ENCODE measurements around the gene PGLYRP3.

Gene PGLYRP3

GRCh38 chr1:153293480-153293775 is 19.3 kb downstream of the PGLYRP3 start:
- no peaks in the 10 kb centered on the region for H3K79me2 ChIP-seq (ENCODE audit: insufficient read depth, low read length)
- H3K9me2 ChIP-seq (ENCODE audit: low read depth, low read length), result no peaks in the 10 kb centered on the region
- no peaks in the 10 kb centered on the region for H3F3A ChIP-seq (ENCODE audit: insufficient read depth, low read length)
- H3K4me3 ChIP-seq (ENCODE audit: low read depth, low read length, poor library complexity, severe bottlenecking), result no peak overlapping the region
- H3K9ac ChIP-seq (ENCODE audit: low read length), result no peak overlapping the region
- H3K4me1 ChIP-seq (ENCODE audit: insufficient read depth, low read length, severe bottlenecking), result no peaks in the 10 kb centered on the region
- H3K27me3 ChIP-seq (ENCODE audit: insufficient read depth, low read length), result peaks cover 6% of the 10 kb centered on the region
- H3K27ac ChIP-seq (ENCODE audit: low read depth, low read length, poor library complexity, severe bottlenecking), result no peak overlapping the region
- no peak overlapping the region for H2AFZ ChIP-seq (ENCODE audit: low read length)
- H3K36me3 ChIP-seq (ENCODE audit: insufficient read depth, low read length), result no peaks in the 10 kb centered on the region
- H4K20me1 ChIP-seq (ENCODE audit: insufficient read depth, low read length), result no peaks in the 10 kb centered on the region
- no peak overlapping the region for H3K4me2 ChIP-seq (ENCODE audit: low read length)
- TF ChIP-seq CTCF (IDR thresholded peaks at IDR 0.05; ENCODE audit: low read length), result no peak
- no peak for TF ChIP-seq EZH2 (IDR thresholded peaks at IDR 0.05; ENCODE audit: borderline replicate concordance, low read length)
- H3K9me3 ChIP-seq (ENCODE audit: low read length), result no peaks in the 10 kb centered on the region

GRCh38 chr1:153292740-153293479 is 19.8 kb downstream of the PGLYRP3 start:
- Histone ChIP-seq H4K20me1 (ENCODE audit: insufficient read depth, low read length) (no peaks in the 10 kb centered on the region), H3K9me3 (ENCODE audit: low read length) (no peaks in the 10 kb centered on the region), H2AFZ (ENCODE audit: low read length) (no peak overlapping the region), H3K79me2 (ENCODE audit: insufficient read depth, low read length) (no peaks in the 10 kb centered on the region), H3K27ac (ENCODE audit: low read depth, low read length, poor library complexity, severe bottlenecking) (no peak overlapping the region), H3K4me1 (ENCODE audit: insufficient read depth, low read length, severe bottlenecking) (no peaks in the 10 kb centered on the region), H3K4me2 (ENCODE audit: low read length) (no peak overlapping the region), H3K27me3 (ENCODE audit: insufficient read depth, low read length) (peaks cover 6% of the 10 kb centered on the region), H3K9me2 (ENCODE audit: low read depth, low read length) (no peaks in the 10 kb centered on the region), H3F3A (ENCODE audit: insufficient read depth, low read length) (no peaks in the 10 kb centered on the region), H3K9ac (ENCODE audit: low read length) (no peak overlapping the region), H3K36me3 (ENCODE audit: insufficient read depth, low read length) (no peaks in the 10 kb centered on the region), H3K4me3 (ENCODE audit: low read depth, low read length, poor library complexity, severe bottlenecking) (no peak overlapping the region)
- TF ChIP-seq EZH2 (IDR thresholded peaks at IDR 0.05; ENCODE audit: borderline replicate concordance, low read length), result no peak
- no peak for TF ChIP-seq CTCF (IDR thresholded peaks at IDR 0.05; ENCODE audit: low read length)

GRCh38 chr1:153292185-153292584 is 20.6 kb downstream of the PGLYRP3 start:
- no peak for TF ChIP-seq EZH2 (IDR thresholded peaks at IDR 0.05; ENCODE audit: borderline replicate concordance, low read length)
- TF ChIP-seq CTCF (IDR thresholded peaks at IDR 0.05; ENCODE audit: low read length), result no peak
- no peaks in the 10 kb centered on the region for H3K9me2 ChIP-seq (ENCODE audit: low read depth, low read length)
- H4K20me1 ChIP-seq (ENCODE audit: insufficient read depth, low read length), result no peaks in the 10 kb centered on the region
- no peak overlapping the region for H3K4me2 ChIP-seq (ENCODE audit: low read length)
- H3K9me3 ChIP-seq (ENCODE audit: low read length), result no peaks in the 10 kb centered on the region
- no peak overlapping the region for H3K4me3 ChIP-seq (ENCODE audit: low read depth, low read length, poor library complexity, severe bottlenecking)
- H3K27me3 ChIP-seq (ENCODE audit: insufficient read depth, low read length), result peaks cover 6% of the 10 kb centered on the region
- H3K36me3 ChIP-seq (ENCODE audit: insufficient read depth, low read length), result no peaks in the 10 kb centered on the region
- H2AFZ ChIP-seq (ENCODE audit: low read length), result no peak overlapping the region
- no peaks in the 10 kb centered on the region for H3K4me1 ChIP-seq (ENCODE audit: insufficient read depth, low read length, severe bottlenecking)
- H3K9ac ChIP-seq (ENCODE audit: low read length), result no peak overlapping the region
- no peaks in the 10 kb centered on the region for H3F3A ChIP-seq (ENCODE audit: insufficient read depth, low read length)
- H3K79me2 ChIP-seq (ENCODE audit: insufficient read depth, low read length), result no peaks in the 10 kb centered on the region
- H3K27ac ChIP-seq (ENCODE audit: low read depth, low read length, poor library complexity, severe bottlenecking), result no peak overlapping the region

Measured in OCI-LY1 (cell line).